ENCODE results near the gene BRAT1.

BRAT1 gene

GRCh38 chr7:2580636-2581035 lies 25.3 kb upstream of the BRAT1 start:
- no peak for DNase-seq
- peaks cover 20% of the 10 kb centered on the region for H3K36me3 ChIP-seq
- H3K27ac ChIP-seq: no peak overlapping the region
- no peaks in the 10 kb centered on the region for H3K9me3 ChIP-seq (ENCODE audit: severe bottlenecking)
- TF ChIP-seq, protein P1, sequence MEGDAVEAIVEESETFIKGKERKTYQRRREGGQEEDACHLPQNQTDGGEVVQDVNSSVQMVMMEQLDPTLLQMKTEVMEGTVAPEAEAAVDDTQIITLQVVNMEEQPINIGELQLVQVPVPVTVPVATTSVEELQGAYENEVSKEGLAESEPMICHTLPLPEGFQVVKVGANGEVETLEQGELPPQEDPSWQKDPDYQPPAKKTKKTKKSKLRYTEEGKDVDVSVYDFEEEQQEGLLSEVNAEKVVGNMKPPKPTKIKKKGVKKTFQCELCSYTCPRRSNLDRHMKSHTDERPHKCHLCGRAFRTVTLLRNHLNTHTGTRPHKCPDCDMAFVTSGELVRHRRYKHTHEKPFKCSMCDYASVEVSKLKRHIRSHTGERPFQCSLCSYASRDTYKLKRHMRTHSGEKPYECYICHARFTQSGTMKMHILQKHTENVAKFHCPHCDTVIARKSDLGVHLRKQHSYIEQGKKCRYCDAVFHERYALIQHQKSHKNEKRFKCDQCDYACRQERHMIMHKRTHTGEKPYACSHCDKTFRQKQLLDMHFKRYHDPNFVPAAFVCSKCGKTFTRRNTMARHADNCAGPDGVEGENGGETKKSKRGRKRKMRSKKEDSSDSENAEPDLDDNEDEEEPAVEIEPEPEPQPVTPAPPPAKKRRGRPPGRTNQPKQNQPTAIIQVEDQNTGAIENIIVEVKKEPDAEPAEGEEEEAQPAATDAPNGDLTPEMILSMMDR (IDR thresholded peaks at IDR 0.05; ENCODE audit: low read depth, low read length): no peak
- H3K27me3 ChIP-seq (ENCODE audit: insufficient read depth, low read depth, severe bottlenecking): no peaks in the 10 kb centered on the region
- no peak overlapping the region for H3K4me3 ChIP-seq (ENCODE audit: low read depth, low read length)

GRCh38 chr7:2577914-2578680 lies 22.8 kb upstream of the BRAT1 start:
- no peak for DNase-seq
- H3K27me3 ChIP-seq (ENCODE audit: insufficient read depth, low read depth, severe bottlenecking): no peaks in the 10 kb centered on the region
- TF ChIP-seq, protein P1 (IDR thresholded peaks at IDR 0.05; ENCODE audit: low read depth, low read length): no peak

GRCh38 chr7:2576742-2577491 lies 21.6 kb upstream of the BRAT1 start:
- no peaks in the 10 kb centered on the region for H3K27me3 ChIP-seq (ENCODE audit: insufficient read depth, low read depth, severe bottlenecking)
- peaks cover 25% of the 10 kb centered on the region for H3K36me3 ChIP-seq
- H3K27ac ChIP-seq: no peak overlapping the region
- DNase-seq: no peak
- TF ChIP-seq, protein P1 (IDR thresholded peaks at IDR 0.05; ENCODE audit: low read depth, low read length): no peak
- no peaks in the 10 kb centered on the region for H3K9me3 ChIP-seq (ENCODE audit: severe bottlenecking)
- H3K4me3 ChIP-seq (ENCODE audit: low read depth, low read length): no peak overlapping the region

More at GRCh38 chr7:2577914-2578680, 22.8 kb upstream of the BRAT1 start:
- H3K36me3 ChIP-seq: peaks cover 21% of the 10 kb centered on the region
- H3K4me3 ChIP-seq (ENCODE audit: low read depth, low read length): no peak overlapping the region
- H3K27ac ChIP-seq: no peak overlapping the region
- no peaks in the 10 kb centered on the region for H3K9me3 ChIP-seq (ENCODE audit: severe bottlenecking)

GRCh38 chr7:2575733-2576340 lies 20.5 kb upstream of the BRAT1 start:
- peaks cover 28% of the 10 kb centered on the region for H3K36me3 ChIP-seq
- no peak overlapping the region for H3K27ac ChIP-seq
- TF ChIP-seq, protein P1 (IDR thresholded peaks at IDR 0.05; ENCODE audit: low read depth, low read length): no peak

DNA sequence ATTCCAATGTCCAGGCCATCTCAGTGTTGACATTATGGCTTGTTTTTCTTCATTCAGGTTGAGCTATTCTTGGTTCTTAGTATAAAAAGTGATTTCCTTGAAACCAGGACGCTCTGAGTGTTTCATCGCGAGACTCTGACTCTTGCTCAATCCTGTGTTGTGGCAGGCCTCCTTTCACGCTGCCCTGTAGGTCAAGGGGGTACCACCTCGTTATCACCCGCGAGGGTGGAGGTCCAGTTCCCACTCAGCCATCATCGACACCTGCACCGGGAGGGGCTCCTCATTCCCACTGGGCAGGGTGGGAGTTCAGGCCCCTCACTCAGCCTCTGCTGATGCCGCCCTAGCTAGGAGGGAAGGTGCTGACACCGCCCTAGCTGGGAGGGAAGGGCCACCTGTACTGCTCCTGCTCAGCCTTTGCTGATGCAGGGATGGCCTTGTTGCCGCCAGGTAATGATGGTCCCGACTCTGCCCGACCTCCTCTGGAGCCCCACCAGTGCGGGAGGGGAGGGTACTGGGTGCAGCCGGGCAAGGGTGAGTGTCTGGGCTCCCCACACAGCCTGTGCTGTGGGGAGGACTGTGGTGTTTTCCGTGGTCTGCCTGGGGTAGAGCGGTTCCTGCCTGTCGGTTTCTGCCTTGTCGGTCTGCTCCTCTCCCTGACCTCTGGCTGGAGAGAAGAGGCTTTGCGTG lies 19.9 kb upstream of the BRAT1 start:
- no peak for DNase-seq
- H3K27ac ChIP-seq: no peak overlapping the region
- H3K4me3 ChIP-seq (ENCODE audit: low read depth, low read length): no peak overlapping the region
- H3K9me3 ChIP-seq (ENCODE audit: severe bottlenecking): no peaks in the 10 kb centered on the region
- H3K27me3 ChIP-seq (ENCODE audit: insufficient read depth, low read depth, severe bottlenecking): no peaks in the 10 kb centered on the region
- TF ChIP-seq, protein P1 (IDR thresholded peaks at IDR 0.05; ENCODE audit: low read depth, low read length): no peak
- H3K36me3 ChIP-seq: peaks cover 28% of the 10 kb centered on the region

More at GRCh38 chr7:2575733-2576340, 20.5 kb upstream of the BRAT1 start:
- Histone ChIP-seq H3K4me3 (ENCODE audit: low read depth, low read length) (no peak overlapping the region), H3K9me3 (ENCODE audit: severe bottlenecking) (no peaks in the 10 kb centered on the region), H3K27me3 (ENCODE audit: insufficient read depth, low read depth, severe bottlenecking) (no peaks in the 10 kb centered on the region)
- DNase-seq: no peak
